Gastrocnemius medialis (tissue), 4 donors: ENCODE data around the gene LYZL1.

ENCODE experiments used
- CTCF ChIP-seq, 5 experiments: fragments of 450-650 bp in 3 of 5; fragments of 200-600 bp in 2 of 5; sonication (generic) in 2 of 5; IDR thresholded peaks in 4 of 5; conservative IDR thresholded peaks in 1 of 5; 1 replicate in 4 of 5; 2 replicates in 1 of 5; pipeline ENCODE4 v1.5.1; 2016 to 2019; ENCODE audit warnings: antibody characterized with exemption in 5 of 5, mild to moderate bottlenecking in 3 of 5, moderate library complexity in 3 of 5
- POLR2A ChIP-seq, 2 donors: fragments of 450-650 bp; IDR thresholded peaks; one replicate each; pipeline ENCODE4 v1.6.1; 2017; ENCODE audit warnings: antibody characterized with exemption in 2 of 2, mild to moderate bottlenecking in 2 of 2, moderate library complexity in 2 of 2

DNA sequence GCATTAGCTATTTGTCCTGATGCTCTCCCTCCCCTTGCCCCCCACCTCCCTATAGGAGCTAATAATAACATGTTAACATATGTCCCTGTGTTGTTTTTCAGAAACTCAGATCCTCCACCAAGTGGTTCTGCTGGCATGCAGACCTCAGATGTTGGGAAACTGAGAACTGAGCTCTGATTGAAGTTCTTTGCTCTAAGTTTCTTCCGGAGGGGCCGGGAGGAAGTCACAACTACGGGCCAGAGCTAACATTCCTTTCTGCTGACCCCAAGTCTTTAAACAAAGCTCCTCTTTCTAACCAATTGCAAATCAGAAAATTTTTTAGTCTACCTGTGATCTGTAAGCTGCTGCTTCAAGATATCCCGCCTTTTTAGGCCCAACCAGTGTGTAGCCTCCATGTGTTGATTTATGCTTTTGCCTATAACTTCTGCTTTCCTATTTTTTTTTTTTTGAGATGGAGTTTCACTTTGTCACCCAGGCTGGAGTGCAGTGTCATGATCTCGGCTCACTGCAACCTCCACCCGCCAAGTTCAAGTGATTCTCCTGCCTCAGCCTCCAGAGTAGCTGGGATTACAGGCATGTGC is 66.6 kb downstream of the LYZL1 start:
- TF ChIP-seq CTCF (IDR thresholded peaks at IDR 0.05 in 4 of 5, conservative IDR thresholded peaks at IDR 0.05 in 1 of 5) (no peak), POLR2A (IDR thresholded peaks at IDR 0.05) (no peak)
